ENCODE results near the gene PPP1R3G. TPM values are rescaled to one million over a fixed set of nuclear protein-coding genes. Genes with fewer than 3 reads are reported as not detected.
A peak's percentile ranks its signal among the peaks of the same experiment; 100 is the strongest.

PPP1R3G gene
- total and polyA plus RNA-seq, 2 of the 4 experiments (the other 2 are of a cell fraction): 0.10 to 0.18 TPM

DNA sequence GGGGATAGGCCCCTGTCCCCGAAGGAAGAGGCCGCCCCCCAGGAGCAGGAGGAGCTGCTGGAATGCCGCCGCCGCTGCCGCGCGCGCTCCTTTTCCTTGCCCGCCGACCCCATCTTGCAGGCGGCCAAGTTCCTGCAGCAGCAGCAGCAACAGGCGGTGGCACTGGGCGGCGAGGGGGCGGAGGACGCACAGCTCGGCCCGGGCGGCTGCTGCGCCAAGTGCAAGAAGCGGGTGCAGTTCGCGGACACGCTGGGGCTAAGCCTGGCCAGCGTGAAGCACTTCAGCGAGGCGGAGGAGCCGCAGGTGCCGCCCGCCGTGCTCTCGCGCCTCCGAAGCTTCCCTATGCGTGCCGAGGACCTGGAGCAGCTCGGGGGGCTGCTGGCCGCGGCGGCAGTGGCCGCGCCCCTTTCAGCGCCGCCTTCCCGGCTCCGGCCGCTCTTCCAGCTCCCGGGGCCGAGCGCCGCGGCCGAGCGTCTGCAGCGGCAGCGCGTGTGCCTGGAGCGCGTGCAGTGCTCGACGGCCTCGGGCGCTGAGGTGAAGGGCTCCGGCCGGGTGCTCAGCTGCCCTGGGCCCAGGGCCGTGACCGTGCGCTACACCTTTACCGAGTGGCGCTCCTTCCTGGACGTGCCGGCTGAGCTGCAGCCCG, 630 bp downstream of the PPP1R3G start:
- Histone ChIP-seq H3K27ac (ENCODE audit: insufficient read depth, low read length) (peak overlapping the region; percentile 2; the same call in 1 of the 2 replicates), H3K4ac (ENCODE audit: low read depth, low read length) (no peak overlapping the region), H3K9me1 (ENCODE audit: insufficient read depth, low read length) (peaks cover 5% of the 10 kb centered on the region; the same call in 1 of the 2 replicates), H2AFZ (replicated peaks; ENCODE audit: low read length, poor library complexity) (peak overlapping the region; percentile 76), H3K4me1 (ENCODE audit: control insufficient read depth, insufficient read depth, low read length) (peaks cover 12% of the 10 kb centered on the region), H3K79me1 (ENCODE audit: low read depth in 1 of 2, low read length in 2 of 2) (no peaks in the 10 kb centered on the region), H2AK9ac (replicated peaks; ENCODE audit: low read depth, low read length, poor library complexity) (peak overlapping the region; percentile 32), H3K56ac (ENCODE audit: extremely low read depth, insufficient read depth, low read length) (no peak overlapping the region), H3K23ac (ENCODE audit: low read depth, low read length) (no peak overlapping the region), H3K9me3 (ENCODE audit: control insufficient read depth, insufficient read depth, low read length) (no peaks in the 10 kb centered on the region; the same call in 1 of the 2 replicates), H3K14ac (replicated peaks; ENCODE audit: low read depth, low read length) (no peak overlapping the region), H3K9ac (ENCODE audit: low read depth, low read length) (no peak overlapping the region), H2AK5ac (ENCODE audit: low read depth, low read length) (no peak overlapping the region), H2BK20ac (ENCODE audit: low read depth, low read length) (no peak overlapping the region), H3K4me2 (ENCODE audit: low read depth, low read length) (peak overlapping the region; percentile 86), H4K5ac (ENCODE audit: low read depth, low read length) (no peak overlapping the region), H4K20me1 (ENCODE audit: insufficient read depth, low read length) (no peaks in the 10 kb centered on the region), H4K91ac (ENCODE audit: insufficient read depth, low read depth, low read length) (no peak overlapping the region), H3K36me3 (ENCODE audit: control insufficient read depth, insufficient read depth, low read length) (no peaks in the 10 kb centered on the region), H2BK120ac (ENCODE audit: low read depth, low read length) (no peak overlapping the region), H3K27me3 (ENCODE audit: control insufficient read depth, insufficient read depth, low read length) (peaks cover 31% of the 10 kb centered on the region), H4K8ac (ENCODE audit: low read depth in 2 of 2, low read length in 2 of 2) (no peak overlapping the region; a peak in 1 of 4 replicates), H3K4me3 (ENCODE audit: insufficient read depth, low read depth, low read length) (peak overlapping the region; percentile 49), H2BK15ac (ENCODE audit: low read depth, low read length) (no peak overlapping the region), H2BK5ac (ENCODE audit: low read depth, low read length, poor library complexity, severe bottlenecking) (no peak overlapping the region), H3K18ac (ENCODE audit: low read depth, low read length) (no peak overlapping the region)
- intact Hi-C loops (cut with micrococcal nuclease) (no loop called here), in situ Hi-C loops (cut with MboI; ENCODE audit: low sequenced_read_pairs) (no loop called here), dilution Hi-C loops (cut with HindIII; ENCODE audit: low sequenced_read_pairs, unreplicated experiment) (no loop called here)
- 5% methylated on average over 47 of the region's 74 CpGs; no CpG with 5 or more reads in 1 of the 2 experiments for WGBS, 2 experiments (ENCODE audit: extremely low coverage in 2 of 2, insufficient read length in 1 of 2)
- BruUV-seq (replicated peaks): no TSS peak
- ChIA-PET POLR2A (ENCODE audit: unreplicated experiment) (no interaction called here), CTCF (no interaction called here)
- ATAC-seq (ENCODE audit: low read depth): peak; percentile 45
- peak; percentile 30 for DNase-seq
- no peak for TF ChIP-seq RCOR1 (IDR thresholded peaks at IDR 0.05; ENCODE audit: insufficient replicate concordance, low read length)
- no peak for TF ChIP-seq CEBPB (IDR thresholded peaks at IDR 0.05; ENCODE audit: low read depth, low read length)
- no peak for TF ChIP-seq MAFK (IDR thresholded peaks at IDR 0.05; ENCODE audit: low read depth, low read length)

Data from IMR-90 (cell line).